ENCODE measurements around the gene GALR3.

GRCh38 chr22:37860796-37861421 is 37.7 kb downstream of the GALR3 start:
- TF ChIP-seq POLR2AphosphoS5 (IDR thresholded peaks at IDR 0.05) (no peak), CTCF (IDR thresholded peaks at IDR 0.05) (no peak), POLR2A (IDR thresholded peaks at IDR 0.05) (no peak)
